Measurements from ENCODE around the gene RFX5. TPM values are rescaled to one million over a fixed set of nuclear protein-coding genes. Genes with fewer than 3 reads are reported as not detected.

RFX5 gene
- total RNA-seq, 1 donor from 2014 or later: 8.4 TPM

GRCh38 chr1:151325231-151325630, 21.8 kb downstream of the RFX5 start:
- H3K27ac ChIP-seq: no peak overlapping the region
- no peak for TF ChIP-seq CTCF (IDR thresholded peaks at IDR 0.05)
- H3K27me3 ChIP-seq: no peaks in the 10 kb centered on the region
- peaks cover 0 to 23% of the 10 kb centered on the region in 2 donors for H3K36me3 ChIP-seq
- H3K9me3 ChIP-seq: no peaks in the 10 kb centered on the region
- H3K4me1 ChIP-seq: peaks cover 0 to 22% of the 10 kb centered on the region in 2 donors
- intact Hi-C loops (cut with DNase I): loop anchor here (5.0 kb wide), 1 partner anchor 72 kb away; the partner anchor contains the start of gene PSMB4
- no peak for DNase-seq (ENCODE audit: low spot score in 2 of 2)
- peak overlapping the region in 1 of 2 donors; percentile 74 for H3K4me3 ChIP-seq

DNA sequence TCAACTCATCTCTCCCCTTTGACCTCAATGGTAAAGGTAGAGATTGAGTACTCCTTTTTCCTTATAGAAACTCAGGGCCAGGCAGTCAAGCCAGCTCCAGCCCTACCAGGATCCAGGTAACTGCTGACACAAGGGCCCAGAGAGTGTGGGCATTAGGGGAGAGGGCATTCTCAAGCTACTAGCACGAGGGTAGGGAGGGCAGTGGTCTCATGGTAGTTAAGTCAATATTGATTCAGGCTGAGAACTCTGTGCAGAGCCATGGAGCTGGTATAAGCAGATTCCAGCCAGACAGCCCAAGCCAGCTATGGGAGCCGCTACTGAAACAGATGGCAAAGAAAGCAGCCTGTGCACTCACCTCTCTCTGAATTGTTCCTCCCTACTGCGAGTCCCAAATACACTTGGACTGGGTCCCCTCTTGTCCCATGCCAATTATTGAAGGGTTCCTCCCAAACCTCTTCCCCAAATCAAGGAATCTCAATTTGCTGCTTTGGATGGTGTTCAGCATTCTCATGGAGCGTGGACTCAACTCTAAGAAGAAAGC, 22.6 kb downstream of the RFX5 start:
- H3K27me3 ChIP-seq: no peaks in the 10 kb centered on the region
- H3K4me3 ChIP-seq: no peak overlapping the region
- no peaks in the 10 kb centered on the region for H3K9me3 ChIP-seq
- H3K4me1 ChIP-seq: peaks cover 0 to 22% of the 10 kb centered on the region in 2 donors
- intact Hi-C loops (cut with DNase I): no loop called here
- peaks cover 0 to 23% of the 10 kb centered on the region in 2 donors for H3K36me3 ChIP-seq
- no peak for DNase-seq (ENCODE audit: low spot score in 2 of 2)
- no peak overlapping the region for H3K27ac ChIP-seq
- TF ChIP-seq CTCF (IDR thresholded peaks at IDR 0.05): no peak

DNA sequence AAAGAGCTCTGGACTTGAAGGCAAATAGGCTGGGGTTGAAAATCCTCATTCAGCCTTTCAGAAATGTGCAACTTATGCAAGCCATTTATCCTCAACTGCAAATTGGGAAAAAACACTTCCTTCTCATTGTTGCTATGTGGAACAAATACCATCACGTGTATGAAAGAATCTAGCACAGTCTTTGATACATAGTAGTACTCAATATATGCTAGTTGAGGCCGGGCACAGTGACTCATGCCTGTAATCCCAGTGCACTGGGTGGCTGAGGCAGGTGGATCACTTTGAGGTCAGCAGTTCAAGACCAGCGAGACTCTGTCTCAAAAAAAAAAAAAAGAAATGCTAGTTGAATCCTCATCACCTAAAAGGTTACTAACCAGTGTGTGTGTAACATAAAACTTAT, 28.1 kb downstream of the RFX5 start:
- H3K4me1 ChIP-seq: peaks cover 0 to 7% of the 10 kb centered on the region in 2 donors
- peaks cover 14 to 35% of the 10 kb centered on the region in 2 donors for H3K36me3 ChIP-seq
- H3K27ac ChIP-seq: no peak overlapping the region
- no peak for DNase-seq (ENCODE audit: low spot score in 2 of 2)
- H3K27me3 ChIP-seq: no peaks in the 10 kb centered on the region
- intact Hi-C loops (cut with DNase I): no loop called here
- no peak overlapping the region for H3K4me3 ChIP-seq
- no peaks in the 10 kb centered on the region for H3K9me3 ChIP-seq
- TF ChIP-seq CTCF (IDR thresholded peaks at IDR 0.05): no peak

- H3K4me3 ChIP-seq: no peak overlapping the region
- H3K27me3 ChIP-seq: no peaks in the 10 kb centered on the region
- DNase-seq (ENCODE audit: low spot score in 2 of 2): no peak
- no peak overlapping the region for H3K27ac ChIP-seq
- no peak for TF ChIP-seq CTCF (IDR thresholded peaks at IDR 0.05)
- no peaks in the 10 kb centered on the region for H3K9me3 ChIP-seq
- H3K4me1 ChIP-seq: peaks cover 9 to 34% of the 10 kb centered on the region in 2 donors
- intact Hi-C loops (cut with DNase I): no loop called here
- peaks cover 14 to 40% of the 10 kb centered on the region in 2 donors for H3K36me3 ChIP-seq
These were observed 31.4 kb downstream of the RFX5 start for GRCh38 chr1:151315565-151316235.

GRCh38 chr1:151314137-151314875, 32.7 kb downstream of the RFX5 start:
- DNase-seq (ENCODE audit: low spot score in 2 of 2): peak in 1 of 2 donors; percentile 87
- peak overlapping the region; percentile 79 to 85 for H3K27ac ChIP-seq
- intact Hi-C loops (cut with DNase I): no loop called here
- peaks cover 14 to 49% of the 10 kb centered on the region in 2 donors for H3K36me3 ChIP-seq
- H3K9me3 ChIP-seq: no peaks in the 10 kb centered on the region
- H3K4me3 ChIP-seq: no peak overlapping the region
- H3K4me1 ChIP-seq: peaks cover 9 to 38% of the 10 kb centered on the region in 2 donors
- H3K27me3 ChIP-seq: no peaks in the 10 kb centered on the region
- no peak for TF ChIP-seq CTCF (IDR thresholded peaks at IDR 0.05)

Data from ascending aorta (tissue), 2 donors.